HG03520 (cell line): ENCODE data around the gene CFAP100.

Source experiments
- ATAC-seq: cut with Tn5 transposase; IDR thresholded peaks from one replicate; pipeline ENCODE4 v1.9.1; 2021; ENCODE audit warnings: mild to moderate bottlenecking, moderate library complexity; ENCODE audit not compliant: unreplicated experiment

The CFAP100 gene

DNA sequence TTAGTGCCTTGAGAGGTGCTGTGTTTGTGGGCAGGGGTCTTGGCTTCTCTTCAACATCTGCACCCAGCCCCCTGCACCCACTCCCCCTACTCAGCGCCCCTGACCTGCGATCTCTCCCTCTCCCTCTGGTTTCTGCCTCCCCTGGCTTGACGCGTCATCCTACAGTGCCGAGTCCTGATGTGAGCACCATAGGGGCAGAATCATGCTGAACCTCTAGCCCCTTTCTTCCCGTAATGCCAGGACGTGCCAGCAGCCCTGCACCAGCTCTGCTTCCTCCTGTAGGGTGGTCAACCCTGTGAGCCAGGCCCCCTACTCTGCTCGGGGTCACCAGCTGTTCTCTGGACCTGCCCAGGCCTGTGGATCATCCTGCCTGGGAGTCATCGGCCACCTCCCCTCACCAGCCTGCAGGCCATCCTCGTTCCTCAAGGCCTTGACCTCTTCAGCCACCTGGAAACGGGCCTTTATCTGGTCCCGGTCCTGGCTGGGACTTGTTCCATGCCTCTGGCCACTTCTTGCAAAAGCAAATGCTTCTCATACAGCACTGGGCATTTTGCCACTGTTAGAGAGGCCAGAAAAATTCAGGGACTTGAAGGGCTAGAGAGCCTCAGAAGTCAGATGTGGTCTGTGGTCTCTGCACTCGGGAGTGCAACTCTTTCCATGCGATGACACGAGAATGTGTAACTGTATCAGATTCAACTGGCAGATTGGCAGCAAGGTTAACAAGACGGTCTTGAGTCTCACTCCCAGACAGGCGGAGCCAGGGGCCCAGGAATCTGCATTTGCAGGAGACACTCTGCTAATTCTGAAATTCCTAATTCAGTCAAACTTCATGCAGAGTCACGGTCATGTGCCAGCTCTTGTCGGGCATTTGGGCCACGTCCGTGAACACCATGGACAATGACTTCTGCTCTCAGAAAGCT is 20.8 kb upstream of the CFAP100 start:
- no peak for ATAC-seq

DNA sequence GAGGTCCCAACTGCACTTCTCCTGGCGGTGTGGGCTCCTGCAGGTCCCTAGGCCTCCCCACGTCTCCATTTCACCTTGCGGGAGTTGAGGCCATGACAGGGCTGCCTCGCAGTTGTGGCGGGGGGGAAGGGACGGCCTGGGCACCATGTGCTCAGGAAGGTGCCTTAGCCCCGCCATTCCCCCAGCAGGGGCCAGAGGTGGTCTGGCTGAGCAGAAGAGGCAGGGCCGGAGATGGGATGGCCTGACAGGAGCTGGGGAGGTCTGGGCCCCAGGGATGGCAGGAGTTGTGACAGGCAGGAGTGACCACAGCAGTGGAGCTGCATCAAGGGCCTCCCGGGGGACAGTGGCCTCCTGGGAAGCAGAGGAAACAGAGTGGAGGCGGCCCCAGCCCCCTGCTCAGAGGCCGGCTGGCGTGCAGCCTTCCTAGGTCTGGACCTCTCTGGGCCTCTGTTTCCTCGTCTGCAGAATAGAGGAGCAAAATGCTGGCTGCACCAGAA is 18.8 kb upstream of the CFAP100 start:
- no peak for ATAC-seq

DNA sequence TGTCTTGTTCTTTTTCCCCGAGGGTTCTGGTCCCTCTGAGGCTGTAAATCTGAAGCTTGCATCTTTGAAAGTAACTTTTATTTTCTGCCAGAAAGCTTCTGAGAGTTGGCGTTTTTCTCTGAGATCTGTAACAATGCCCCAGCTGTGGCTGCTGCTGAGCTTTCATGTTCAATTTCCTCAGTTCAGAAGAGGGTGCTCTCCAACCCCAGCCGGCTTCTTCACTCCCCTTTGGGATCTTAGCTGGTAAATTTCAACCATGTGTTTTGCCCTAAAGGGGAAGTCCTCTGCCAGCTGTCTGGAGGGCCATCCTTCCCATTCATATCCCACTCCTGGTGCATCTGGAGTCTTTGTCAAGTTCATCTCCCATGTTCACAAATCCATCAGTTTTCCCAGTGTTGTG is 18.3 kb upstream of the CFAP100 start:
- ATAC-seq, result no peak

DNA sequence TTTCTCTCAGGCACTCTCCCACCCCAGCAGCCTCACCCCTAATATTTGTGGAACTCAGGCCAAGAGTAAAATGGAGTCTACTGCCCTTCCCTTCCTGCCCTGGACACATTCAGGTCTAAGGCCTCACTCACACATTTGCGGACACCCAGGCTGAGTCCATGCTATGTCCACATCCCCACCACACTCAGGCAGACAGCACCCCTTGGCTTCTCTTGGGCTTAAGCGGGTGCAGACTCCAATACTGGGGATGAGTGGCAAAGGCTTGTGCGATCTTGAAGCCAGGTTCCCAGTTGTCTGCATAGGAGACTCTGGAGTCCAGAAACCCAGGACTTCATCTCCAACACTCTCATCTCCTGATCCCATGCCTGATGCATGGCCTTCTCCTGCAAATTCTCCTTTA is 17.5 kb upstream of the CFAP100 start:
- no peak for ATAC-seq

DNA sequence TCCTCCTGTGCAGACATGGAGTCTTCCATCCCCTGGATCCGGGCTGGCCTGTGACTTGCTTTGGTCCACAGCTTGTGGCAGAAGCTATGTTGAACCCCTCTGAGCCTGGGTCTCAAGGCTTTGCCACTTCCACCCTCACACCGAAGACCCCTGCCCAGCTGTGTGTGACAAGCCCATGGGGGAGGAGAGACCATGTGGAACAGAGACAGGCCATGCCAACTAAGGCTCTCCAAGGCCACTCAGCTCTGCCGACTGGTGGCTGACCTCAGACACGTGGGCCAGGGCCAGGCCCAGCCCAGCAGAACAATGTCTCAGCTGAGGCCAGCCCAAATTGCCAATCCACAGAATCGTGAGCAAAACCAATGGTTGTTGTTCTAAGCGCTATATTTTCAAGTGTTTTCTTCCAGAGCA is 16.4 kb upstream of the CFAP100 start:
- ATAC-seq, result no peak

DNA sequence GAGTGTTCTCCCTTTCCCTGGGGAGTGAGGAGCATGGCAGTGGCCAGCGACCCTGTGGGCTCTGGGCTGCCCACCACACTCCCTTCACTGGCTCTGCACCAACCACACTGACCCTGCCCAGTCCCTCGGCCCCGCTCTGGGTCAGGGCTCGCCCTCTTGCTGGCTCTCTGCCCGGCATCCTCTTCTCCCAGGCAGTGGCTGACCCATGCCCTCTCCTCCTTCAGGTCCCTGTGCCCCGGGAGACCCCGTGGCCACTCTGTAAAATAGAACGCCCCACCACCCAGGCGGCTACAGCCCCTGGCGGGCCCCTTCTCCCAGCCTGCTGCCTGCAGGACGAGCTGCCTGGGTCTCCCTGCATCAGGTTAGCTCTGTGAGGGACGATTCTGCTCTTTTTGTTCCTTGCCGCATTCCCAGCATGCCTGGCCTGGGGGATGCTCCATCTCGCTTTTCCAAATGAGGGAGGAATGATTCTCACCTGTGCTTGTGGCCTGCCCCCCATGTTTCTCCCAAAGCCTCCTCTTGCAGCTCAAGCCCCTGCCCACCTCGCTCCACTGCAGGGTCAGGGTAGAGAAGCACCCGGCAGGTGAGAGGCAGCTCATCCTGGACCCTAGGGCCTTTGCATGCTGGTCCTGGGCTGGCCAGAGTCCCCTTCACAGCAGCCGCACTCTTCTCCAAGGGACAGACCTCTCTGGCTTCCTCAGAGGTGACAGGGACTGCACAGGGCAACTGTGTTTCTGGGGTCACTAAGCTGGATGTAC is 14.5 kb upstream of the CFAP100 start:
- ATAC-seq, result no peak

DNA sequence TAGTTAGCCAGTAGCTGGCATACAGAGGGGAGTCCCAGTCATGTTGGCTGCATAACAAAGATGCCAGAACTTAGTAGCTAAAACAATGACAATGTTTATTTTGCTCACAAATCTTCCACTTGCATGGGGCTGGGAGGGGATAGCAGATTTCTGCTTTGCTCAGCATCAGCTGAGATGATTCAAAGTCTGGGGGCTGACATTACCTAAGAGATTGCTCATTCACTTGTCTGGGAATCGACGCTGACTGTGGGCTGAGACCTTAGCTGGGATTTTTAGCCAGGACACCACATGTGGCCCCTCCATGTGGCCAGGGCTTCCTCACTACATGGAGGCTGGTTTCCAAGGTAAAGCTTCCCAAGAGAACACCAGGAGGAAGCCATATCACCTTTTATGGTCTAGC is 12.7 kb upstream of the CFAP100 start:
- ATAC-seq, result no peak

DNA sequence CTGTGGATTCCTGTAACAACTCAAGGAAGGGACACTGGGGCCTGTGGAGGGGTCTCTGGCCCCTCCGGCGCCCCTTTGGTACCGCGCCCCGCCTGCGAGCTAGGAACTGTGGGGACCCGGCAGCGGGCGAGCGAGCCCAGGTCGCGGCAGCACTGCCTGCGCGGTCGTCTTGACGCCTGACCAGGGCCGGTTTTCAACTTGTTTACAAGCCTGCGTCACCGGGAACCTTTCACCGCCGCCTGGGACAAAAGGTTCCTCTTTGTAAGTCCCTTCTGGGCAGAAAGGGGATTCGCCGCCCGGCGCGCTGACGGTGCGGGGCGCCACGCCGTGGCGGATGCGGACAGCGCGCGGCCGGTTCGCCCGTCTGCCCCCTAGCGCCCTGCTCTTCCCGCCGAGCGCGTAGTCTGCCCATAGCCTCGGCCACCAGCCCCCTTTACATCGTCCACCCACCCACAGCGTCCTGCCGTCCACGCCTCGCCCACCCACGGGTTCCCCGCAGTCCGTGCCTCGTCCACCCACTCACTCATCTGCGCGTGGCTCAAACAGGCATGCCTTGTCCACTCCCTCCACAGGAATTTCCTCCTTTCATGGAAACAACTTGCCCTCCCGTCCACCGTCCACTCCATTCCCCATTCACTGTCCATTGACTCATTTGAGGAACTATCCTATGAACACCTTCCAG is 5.5 kb upstream of the CFAP100 start:
- ATAC-seq, result no peak

DNA sequence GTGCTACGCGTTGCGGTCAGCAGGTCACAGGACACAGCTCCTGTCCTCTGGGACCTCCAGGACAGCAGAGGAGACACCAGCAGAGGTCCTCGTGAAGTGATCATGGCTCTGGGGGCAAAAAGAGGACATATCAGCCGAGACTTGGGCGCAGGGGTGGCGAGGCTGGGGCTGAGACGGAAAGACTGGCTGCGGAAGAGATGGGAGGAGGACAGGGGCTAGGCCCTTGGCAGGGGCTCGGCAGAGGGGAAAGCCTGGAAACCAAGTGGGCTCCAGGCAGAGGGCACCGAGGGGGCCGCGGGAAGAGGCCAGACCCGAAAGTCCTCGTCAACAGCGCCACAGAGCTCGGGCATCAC is 4.9 kb upstream of the CFAP100 start:
- ATAC-seq, result no peak

DNA sequence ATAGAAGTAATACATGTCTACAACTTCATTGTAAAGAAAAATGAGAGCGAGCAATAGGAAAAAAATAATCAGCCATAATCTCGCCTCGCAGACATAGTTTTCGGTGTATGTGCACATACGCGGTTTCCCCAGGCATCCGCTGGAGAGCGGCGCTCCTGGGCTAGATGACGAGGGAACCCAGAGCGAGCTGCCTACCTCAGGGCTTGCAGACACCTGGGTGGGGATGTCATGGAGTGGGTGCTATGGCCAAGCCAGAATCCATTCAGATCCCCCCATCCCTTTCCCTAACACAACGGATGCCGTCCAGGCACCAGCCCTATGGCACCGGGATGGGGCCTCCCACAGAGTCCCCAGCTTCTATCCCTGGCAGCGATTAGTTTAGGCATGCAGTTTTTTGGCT is 4.5 kb upstream of the CFAP100 start:
- no peak for ATAC-seq

DNA sequence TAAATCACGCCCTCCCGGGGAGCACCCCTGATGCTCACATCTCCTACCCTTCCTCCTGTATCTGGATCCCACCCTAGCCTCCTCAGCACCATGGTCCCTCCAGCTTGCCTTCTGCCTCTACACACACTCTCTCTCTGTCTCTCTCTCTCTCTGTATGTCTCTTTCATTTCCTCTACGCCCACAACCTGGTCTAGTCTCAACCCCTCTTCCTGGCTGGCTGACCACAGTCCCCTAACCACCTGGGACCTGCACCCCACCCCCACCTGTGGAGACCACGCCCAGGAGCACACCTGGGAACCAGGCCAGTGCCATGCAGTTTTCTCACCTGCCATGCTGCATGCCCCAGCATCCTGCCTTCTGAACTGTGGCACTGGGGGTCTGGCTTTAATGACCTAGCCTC is 4.0 kb upstream of the CFAP100 start:
- no peak for ATAC-seq

DNA sequence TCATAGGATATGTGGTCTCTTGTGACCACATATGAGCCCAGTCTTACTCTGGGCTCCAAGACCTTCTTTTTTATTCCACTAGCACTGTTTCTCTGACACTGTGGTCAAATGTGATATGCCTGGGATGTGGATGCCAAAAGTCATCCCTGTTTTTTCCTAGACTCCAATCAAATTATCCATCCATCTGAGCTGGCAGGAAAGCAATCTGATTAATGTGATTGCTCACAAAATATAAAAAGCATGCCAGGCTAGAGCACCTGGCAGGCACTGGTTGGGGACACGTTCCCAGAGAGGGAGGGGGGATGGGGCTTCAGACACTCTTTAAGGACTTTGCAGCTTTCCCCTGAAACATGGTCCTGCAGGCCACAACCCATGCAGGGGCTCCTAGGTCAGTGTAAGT is 3.1 kb upstream of the CFAP100 start:
- no peak for ATAC-seq

DNA sequence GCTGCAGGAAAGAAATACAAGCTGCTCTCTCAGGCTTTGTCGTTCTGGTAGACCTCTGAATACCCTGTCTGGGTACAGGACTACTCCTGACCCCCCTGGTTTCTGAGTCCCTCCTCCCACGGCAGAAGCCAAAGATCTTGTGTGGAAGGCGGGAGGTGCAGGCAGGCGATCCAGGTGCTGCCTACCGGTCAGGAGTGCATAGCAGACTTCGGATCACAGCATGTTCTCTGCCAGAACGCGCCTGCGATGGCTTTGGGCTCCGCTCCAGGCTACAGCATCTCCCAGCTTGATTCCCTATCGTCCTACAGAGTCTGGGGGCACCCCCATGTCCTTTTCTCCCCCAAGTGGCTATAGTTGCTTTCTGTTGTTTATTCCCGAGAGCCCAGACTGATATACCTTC is 2.5 kb upstream of the CFAP100 start:
- ATAC-seq, result no peak

DNA sequence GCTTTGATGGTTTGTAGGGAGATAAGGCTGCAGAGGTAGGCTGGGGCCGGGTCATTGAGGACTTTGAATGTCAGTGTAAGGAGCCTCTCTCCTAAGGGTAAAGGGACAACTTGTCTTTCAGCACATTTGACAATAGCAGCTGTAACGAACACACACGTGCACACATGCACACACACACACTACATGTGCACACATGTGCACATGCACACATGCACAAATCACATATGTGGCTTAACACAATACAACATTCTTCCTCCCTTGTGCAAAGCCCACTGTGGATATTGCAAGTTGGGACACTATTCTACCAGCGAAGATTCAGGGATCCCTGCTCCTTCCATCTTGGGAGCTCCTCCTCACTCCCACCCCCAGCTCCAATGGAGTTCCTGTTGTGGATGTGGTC is 1.1 kb upstream of the CFAP100 start:
- no peak for ATAC-seq

DNA sequence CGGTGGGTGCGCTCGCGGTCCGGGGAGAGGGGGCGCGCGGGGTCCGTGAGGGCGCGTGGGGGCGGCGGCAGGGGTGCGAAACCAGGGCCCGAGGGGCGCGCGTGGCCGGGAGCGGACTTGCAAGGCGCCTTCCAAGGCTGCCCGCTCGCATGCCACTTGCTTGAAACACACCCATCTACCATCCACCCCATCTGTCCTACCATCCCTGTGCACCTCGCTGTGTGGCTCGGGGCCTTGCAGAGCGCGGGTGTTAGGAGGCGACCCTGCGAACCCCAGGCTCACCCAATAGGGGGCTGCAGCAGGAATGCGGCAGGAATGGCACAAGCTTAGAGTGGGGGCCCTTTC is 240 bp downstream of the CFAP100 start:
- no peak for ATAC-seq

DNA sequence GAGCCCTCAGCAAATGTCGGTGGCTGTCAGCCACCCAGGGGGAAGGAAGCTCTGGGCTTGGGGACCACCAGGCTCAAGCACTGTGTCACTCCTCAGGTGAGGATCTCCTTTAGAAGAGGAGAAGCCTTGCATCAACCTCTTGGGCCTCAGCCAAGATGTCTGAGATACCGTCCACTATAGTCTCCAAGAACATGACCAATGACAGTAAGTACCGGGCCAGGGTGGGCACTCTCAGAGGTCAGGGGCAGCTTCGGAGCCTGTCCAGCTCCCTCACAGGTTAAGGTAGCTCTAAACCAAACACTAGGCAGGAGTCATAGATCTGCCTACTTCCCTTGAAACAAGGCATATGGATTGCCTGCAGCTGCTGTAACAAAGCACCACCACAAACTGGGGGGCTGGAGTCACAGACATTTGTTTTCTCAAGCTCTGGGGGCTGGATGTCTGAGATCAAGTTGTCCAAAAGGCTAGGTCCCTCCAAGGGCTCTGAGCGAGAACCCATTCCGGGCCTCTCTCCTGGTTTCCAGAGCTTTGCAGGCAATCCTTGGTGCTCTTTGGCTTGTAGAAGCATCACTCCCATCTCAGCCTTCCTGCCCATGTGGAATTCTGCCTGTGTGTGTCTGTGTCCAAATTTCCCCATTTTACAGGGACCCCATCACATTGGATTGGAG is 1.3 kb downstream of the CFAP100 start:
- ATAC-seq, result no peak

DNA sequence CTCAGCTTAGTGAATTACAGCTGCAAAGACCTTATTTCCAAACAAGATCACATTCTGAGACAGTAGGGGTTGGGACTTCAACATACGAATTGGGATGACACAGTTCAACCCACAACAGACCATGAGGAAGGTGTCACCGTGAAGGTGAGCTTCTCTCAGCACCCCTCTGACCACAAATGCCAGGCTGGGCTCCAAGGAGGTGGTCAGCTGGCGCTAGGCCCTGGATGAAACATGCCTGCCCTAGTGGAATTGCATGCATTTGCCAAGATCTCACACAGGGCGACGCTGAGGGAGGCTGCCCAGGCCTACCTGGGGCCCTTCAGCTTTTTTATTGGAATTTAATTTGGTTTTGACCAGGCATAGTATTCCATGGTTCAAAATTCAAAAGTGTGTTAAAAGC is 1.8 kb downstream of the CFAP100 start:
- no peak for ATAC-seq

DNA sequence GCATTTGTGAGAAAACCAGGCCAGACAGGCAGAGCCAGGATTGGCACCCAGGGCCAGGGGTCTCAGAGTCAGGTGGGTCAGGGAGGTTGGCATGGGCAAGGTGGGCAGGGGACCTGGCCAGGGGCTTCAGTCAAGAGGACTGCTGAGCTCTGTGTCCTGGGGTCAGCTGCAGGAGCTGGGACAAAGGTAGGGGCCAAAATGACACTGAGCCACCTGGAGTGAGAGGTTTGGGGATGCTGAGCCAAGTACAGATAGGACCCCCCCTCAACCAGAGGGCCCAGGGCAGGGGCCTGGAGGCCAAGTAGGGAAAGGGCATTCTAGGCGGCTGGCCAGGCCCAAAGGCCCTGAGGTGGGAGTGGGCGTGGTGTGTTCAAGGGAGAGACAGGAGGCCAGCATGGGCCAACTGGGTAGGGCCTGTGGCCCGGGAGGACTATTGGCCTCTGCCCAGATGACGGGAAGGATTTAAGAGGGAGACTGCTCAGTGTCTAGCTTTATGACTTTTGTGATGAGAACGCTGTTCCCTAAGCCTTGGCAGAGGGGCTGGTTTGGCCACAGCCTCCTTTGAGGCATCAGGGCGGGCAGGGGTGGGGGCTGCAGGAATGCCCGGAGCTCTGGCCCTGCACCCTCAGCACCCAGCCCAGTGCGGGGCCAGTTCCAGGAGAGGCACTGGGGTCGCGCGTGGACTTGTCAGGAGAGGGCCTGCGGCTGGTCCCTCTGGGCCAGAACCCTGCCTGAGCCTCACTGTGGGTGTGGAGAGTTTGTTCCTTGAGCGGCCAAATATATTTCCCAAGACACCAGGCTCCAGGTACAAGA is 3.1 kb downstream of the CFAP100 start:
- ATAC-seq, result no peak

DNA sequence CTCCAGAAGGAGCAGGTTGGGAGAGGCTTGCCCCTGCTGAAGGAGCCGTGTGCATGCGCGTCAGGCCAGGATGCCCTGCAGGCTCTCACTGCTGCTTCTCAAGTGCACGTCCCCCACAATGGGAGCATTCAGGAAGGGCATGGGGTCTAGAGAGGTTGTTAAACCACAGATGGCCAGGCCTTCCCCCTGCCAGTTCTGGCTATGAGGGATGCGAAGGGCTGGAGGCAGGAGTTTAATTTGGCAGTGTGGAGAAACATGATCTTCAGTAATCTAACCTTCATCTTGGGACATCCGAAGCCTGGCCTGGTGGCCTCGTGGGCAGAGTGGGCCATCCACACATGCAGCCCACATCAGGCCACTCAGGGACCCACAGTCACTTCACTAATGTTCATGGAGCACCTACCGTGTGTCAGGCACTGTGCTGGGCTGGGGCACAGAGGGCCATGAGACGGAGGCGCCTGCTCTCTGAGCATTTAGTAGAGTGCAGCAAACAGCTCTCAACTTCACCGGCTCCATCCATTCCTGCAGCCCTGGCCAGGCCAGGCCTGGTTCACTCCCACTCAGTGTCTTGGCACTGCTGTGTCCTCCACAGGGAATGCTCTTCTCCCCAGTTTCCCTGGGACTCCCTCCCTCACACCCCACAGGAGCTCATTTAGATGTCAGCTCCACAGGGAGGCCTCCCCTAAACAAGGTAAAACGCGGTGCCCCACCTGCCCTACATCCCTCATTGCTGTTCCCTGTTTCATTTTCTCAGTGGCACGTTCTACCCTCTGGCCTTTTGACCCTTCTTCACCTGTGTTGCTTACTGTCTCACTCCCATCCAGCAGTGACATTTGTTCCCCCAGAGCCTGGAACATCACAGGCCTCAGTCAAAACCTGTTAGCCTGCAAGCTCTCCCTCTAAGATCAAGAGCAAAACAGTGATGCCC is 4.0 kb downstream of the CFAP100 start:
- no peak for ATAC-seq
